Measurements from ENCODE around the gene AMDHD2. TPM values are rescaled to one million over a fixed set of nuclear protein-coding genes. Genes with fewer than 3 reads are reported as not detected.
A peak's percentile ranks its signal among the peaks of the same experiment; 100 is the strongest.

AMDHD2 gene
- total and polyA plus RNA-seq, 2 of the 13 experiments (the other 11 are each of a cell fraction or from before 2014, with no cell fraction given): 33.5 to 39.1 TPM

DNA sequence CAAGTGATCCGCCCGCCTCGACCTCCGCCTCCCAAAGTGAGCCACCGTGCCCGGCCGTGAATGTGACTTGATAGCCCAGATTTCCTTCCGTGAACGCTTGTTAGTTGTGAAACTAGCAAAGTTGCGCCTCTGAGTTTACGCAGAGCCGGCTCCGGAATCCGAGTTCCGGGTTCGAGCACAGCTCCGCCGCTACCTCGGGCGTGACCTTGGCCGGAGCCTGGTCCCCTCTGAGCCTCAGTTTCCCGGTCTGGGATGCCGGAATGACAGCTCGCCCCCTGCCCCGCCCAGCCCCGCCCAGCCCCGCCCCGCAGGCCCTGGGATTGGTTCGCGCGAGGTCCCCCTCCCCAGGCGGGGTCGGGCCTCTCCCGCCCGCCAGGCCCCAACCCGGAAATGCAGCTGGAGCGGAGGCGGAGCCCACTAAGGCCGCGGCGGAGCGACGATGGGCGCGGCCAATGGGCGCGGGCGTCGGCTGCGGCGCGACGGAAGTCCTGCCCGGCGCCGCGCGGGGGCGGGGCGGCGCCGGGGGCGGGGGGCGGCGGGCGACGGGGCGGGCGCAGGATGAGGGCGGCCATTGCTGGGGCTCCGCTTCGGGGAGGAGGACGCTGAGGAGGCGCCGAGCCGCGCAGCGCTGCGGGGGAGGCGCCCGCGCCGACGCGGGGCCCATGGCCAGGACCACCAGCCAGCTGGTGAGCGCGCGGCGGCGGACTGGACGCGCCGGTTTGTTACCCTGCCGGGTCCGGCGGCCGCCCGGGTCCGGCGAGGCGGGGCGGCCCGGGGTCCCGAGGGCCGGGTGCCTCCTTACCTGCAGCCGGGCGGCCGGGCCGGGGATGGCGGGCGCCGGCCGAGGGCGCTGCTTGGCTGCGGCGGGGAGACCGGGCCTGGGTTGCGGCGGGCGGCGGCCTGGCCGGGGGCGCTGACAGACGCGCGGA is 17.5 kb downstream of the AMDHD2 start, which contains the start of gene PDPK1:
TSS of gene PDPK1 (plus strand) at position 571 of the 929 bp plus-strand sequence. CDS start at position 663, 92 bp downstream.
- Histone ChIP-seq H3K9me3 (ENCODE audit: low read length) (no peaks in the 10 kb centered on the region), H3K36me3 (replicated peaks in 1 of 2; ENCODE audit: control insufficient read depth in 1 of 2, insufficient read depth in 2 of 2, low read length in 2 of 2) (peaks cover 0 to 3% of the 10 kb centered on the region in 2 experiments; a peak in 2 of 5 replicates), H3K4me3 (replicated peaks in 1 of 3; ENCODE audit: insufficient read depth in 1 of 3, low read depth in 2 of 3, low read length in 3 of 3) (peak within 1 kb of the TSS; percentile 62 to 79 (median 74)), H3K9ac (ENCODE audit: insufficient read depth, low read depth, low read length) (peak within 1 kb of the TSS; percentile 65), H3K4me1 (ENCODE audit: insufficient read depth, low read length) (peaks cover 82% of the 10 kb centered on the region), H3K4me2 (ENCODE audit: low read depth, low read length) (peak within 1 kb of the TSS; percentile 87), H3K27me3 (ENCODE audit: control insufficient read depth in 1 of 2, insufficient read depth in 2 of 2, low read length in 2 of 2) (no peaks in the 10 kb centered on the region), H4K20me1 (ENCODE audit: insufficient read depth, low read length) (0 out of 2 replicates have a peak, but pooled peaks cover 5% of the 10 kb centered on the region), H3K79me2 (ENCODE audit: insufficient read depth, low read length) (peaks cover 26% of the 10 kb centered on the region), H2AFZ (ENCODE audit: low read length) (no peak within 1 kb of the TSS), H3K27ac (ENCODE audit: extremely low read length, insufficient read depth, low read length) (peak within 1 kb of the TSS; percentile 68)
- intact Hi-C loops (cut with micrococcal nuclease; ENCODE audit: unreplicated experiment) (no loop called here), in situ Hi-C loops (cut with HindIII; ENCODE audit: extremely low pct_ligation_motif_present, low pct_unique_long_range_greater_than_20kb) (no loop called here)
- ChIA-PET CTCF (ENCODE audit: low intra/inter-chr PET ratio, low total read pairs) (no interaction called here), POLR2A (interaction anchor here (0.6 to 3.0 kb wide), 8 partner anchors 9 to 287 kb away, joined by 3 to 17 read pairs (median 5); partner anchors contain the start of genes AMDHD2, ATP6V0C and ECI1)
- DNase-seq (ENCODE audit: low spot score): peak; percentile 85
- peak; percentile 63 for ATAC-seq
- 0% methylated on average over 3 of the region's 126 CpGs for WGBS (ENCODE audit: low lambda C conversion rate)
- no peak for FAIRE-seq
- BruUV-seq (replicated peaks): no TSS peak
- TF ChIP-seq REXO4 (CRISPR knock-in tag; IDR thresholded peaks at IDR 0.05; ENCODE audit: borderline replicate concordance): no peak
- TF ChIP-seq, protein P1, sequence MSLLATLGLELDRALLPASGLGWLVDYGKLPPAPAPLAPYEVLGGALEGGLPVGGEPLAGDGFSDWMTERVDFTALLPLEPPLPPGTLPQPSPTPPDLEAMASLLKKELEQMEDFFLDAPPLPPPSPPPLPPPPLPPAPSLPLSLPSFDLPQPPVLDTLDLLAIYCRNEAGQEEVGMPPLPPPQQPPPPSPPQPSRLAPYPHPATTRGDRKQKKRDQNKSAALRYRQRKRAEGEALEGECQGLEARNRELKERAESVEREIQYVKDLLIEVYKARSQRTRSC (CRISPR knock-in tag; IDR thresholded peaks at IDR 0.05; ENCODE audit: low read depth): no peak
- TF ChIP-seq ZNF10 (CRISPR knock-in tag; IDR thresholded peaks at IDR 0.05; ENCODE audit: borderline replicate concordance, low read depth): no peak
- 0 out of 2 replicates have a peak, but pooled peaks have one; percentile 1 for TF ChIP-seq SOX5 (CRISPR knock-in tag; IDR thresholded peaks at IDR 0.05; ENCODE audit: borderline replicate concordance)
- TF ChIP-seq ZFY (CRISPR knock-in tag; IDR thresholded peaks at IDR 0.05): peak; percentile 33; the same call in 1 of the 2 replicates
- TF ChIP-seq SP1 (IDR thresholded peaks at IDR 0.05): no peak
- peak; percentile 54 for TF ChIP-seq SP1 (CRISPR knock-in tag; IDR thresholded peaks at IDR 0.05)
- no peak; the same call in 1 of the 2 replicates for TF ChIP-seq ZBTB3 (CRISPR knock-in tag; IDR thresholded peaks at IDR 0.05; ENCODE audit: borderline replicate concordance, low read depth)
- TF ChIP-seq MYC (CRISPR knock-in tag; IDR thresholded peaks at IDR 0.05; ENCODE audit: borderline replicate concordance): no peak
- TF ChIP-seq ZNF790 (CRISPR knock-in tag; IDR thresholded peaks at IDR 0.05; ENCODE audit: borderline replicate concordance): peak; percentile 75; the same call in 1 of the 2 replicates
- no peak for TF ChIP-seq MAZ (IDR thresholded peaks at IDR 0.05; ENCODE audit: borderline replicate concordance, low read depth, low read length)
- 0 out of 2 replicates have a peak, but pooled peaks have one; percentile 10 for TF ChIP-seq MAZ (CRISPR knock-in tag; IDR thresholded peaks at IDR 0.05; ENCODE audit: low read depth)
- TF ChIP-seq, protein P2, sequence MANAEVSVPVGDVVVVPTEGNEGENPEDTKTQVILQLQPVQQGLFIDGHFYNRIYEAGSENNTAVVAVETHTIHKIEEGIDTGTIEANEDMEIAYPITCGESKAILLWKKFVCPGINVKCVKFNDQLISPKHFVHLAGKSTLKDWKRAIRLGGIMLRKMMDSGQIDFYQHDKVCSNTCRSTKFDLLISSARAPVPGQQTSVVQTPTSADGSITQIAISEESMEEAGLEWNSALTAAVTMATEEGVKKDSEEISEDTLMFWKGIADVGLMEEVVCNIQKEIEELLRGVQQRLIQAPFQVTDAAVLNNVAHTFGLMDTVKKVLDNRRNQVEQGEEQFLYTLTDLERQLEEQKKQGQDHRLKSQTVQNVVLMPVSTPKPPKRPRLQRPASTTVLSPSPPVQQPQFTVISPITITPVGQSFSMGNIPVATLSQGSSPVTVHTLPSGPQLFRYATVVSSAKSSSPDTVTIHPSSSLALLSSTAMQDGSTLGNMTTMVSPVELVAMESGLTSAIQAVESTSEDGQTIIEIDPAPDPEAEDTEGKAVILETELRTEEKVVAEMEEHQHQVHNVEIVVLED (CRISPR knock-in tag; IDR thresholded peaks at IDR 0.05; ENCODE audit: borderline replicate concordance): peak; percentile 81
- peak; percentile 26 for TF ChIP-seq ZNF781 (CRISPR knock-in tag; IDR thresholded peaks at IDR 0.05; ENCODE audit: borderline replicate concordance, not compliant biosample characterization)
- no peak for TF ChIP-seq ZNF614 (CRISPR knock-in tag; IDR thresholded peaks at IDR 0.05; ENCODE audit: borderline replicate concordance)
- TF ChIP-seq, protein P3, sequence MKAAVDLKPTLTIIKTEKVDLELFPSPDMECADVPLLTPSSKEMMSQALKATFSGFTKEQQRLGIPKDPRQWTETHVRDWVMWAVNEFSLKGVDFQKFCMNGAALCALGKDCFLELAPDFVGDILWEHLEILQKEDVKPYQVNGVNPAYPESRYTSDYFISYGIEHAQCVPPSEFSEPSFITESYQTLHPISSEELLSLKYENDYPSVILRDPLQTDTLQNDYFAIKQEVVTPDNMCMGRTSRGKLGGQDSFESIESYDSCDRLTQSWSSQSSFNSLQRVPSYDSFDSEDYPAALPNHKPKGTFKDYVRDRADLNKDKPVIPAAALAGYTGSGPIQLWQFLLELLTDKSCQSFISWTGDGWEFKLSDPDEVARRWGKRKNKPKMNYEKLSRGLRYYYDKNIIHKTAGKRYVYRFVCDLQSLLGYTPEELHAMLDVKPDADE (CRISPR knock-in tag; IDR thresholded peaks at IDR 0.05): no peak
- no peak for TF ChIP-seq ZNF616 (CRISPR knock-in tag; IDR thresholded peaks at IDR 0.05; ENCODE audit: low read depth)
- TF ChIP-seq XRCC5 (optimal IDR thresholded peaks at IDR 0.05; ENCODE audit: low read length): no peak
- no peak for TF ChIP-seq SIX4 (CRISPR knock-in tag; IDR thresholded peaks at IDR 0.05)
- TF ChIP-seq BRD4 (CRISPR knock-in tag; IDR thresholded peaks at IDR 0.05): no peak
- no peak for TF ChIP-seq HMG20B (CRISPR knock-in tag; conservative IDR thresholded peaks at IDR 0.05)
